Nephron progenitor cell (in vitro differentiated cells): ENCODE measurements around the gene CFAP57.

Experiments
- DNase-seq: peaks from one replicate; pipeline ENCODE4 v3.0.0; 2021
- H3K27ac Mint-ChIP-seq: 2 replicates; pipeline ENCODE4 v1.8.0; 2021; ENCODE audit warnings: mild to moderate bottlenecking, moderate library complexity, mixed read lengths
- H3K27me3 Mint-ChIP-seq: 2 replicates; pipeline ENCODE4 v1.8.0; 2021; ENCODE audit warnings: mild to moderate bottlenecking, low read depth, mixed read lengths; ENCODE audit not compliant: poor library complexity
- H3K36me3 Mint-ChIP-seq: 2 replicates; pipeline ENCODE4 v1.8.0; 2021; ENCODE audit warnings: low read depth, mixed read lengths
- H3K4me1 Mint-ChIP-seq: 2 replicates; pipeline ENCODE4 v1.8.0; 2021; ENCODE audit warnings: mixed read lengths
- H3K4me3 Mint-ChIP-seq: 2 replicates; pipeline ENCODE4 v1.8.0; 2021; ENCODE audit warnings: mild to moderate bottlenecking, moderate library complexity, mixed read lengths
- H3K9me3 Mint-ChIP-seq: 2 replicates; pipeline ENCODE4 v1.8.0; 2021; ENCODE audit warnings: mild to moderate bottlenecking, moderate library complexity, mixed read lengths
- CTCF ChIP-seq: fragments of 200-600 bp; sonication (generic); IDR thresholded peaks from 2 replicates; pipeline ENCODE4 v1.5.0; 2021; ENCODE audit warnings: antibody characterized with exemption

Gene CFAP57

DNA sequence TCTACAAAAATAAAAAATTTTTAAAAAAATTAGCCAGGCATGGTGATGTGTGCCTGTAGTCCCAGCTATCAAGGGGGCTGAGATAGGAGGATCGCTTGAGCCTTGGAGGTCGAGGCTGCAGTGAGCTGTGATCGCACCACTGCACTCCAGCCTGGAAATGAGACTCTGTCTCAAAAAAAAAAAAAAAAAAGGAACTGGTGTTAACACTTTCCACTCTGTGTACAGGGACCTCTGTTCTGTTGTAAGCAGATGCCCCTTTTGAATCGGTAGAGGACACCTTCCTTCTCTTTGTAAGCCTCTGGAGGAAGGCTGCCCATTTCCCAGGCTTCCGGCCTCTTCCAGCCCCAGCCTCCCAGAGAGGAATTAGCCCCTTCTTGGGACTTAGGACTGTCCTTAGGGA is 120.5 kb downstream of the CFAP57 start:
- Mint-ChIP-seq H3K4me1 (peaks cover 24% of the 10 kb centered on the region), H3K27me3 (no peaks in the 10 kb centered on the region), H3K27ac (no peak overlapping the region), H3K4me3 (no peak overlapping the region), H3K36me3 (no peaks in the 10 kb centered on the region), H3K9me3 (no peaks in the 10 kb centered on the region)
- DNase-seq, result no peak
- TF ChIP-seq CTCF, result no peak

GRCh38 chr1:43293176-43293575 is 121.0 kb downstream of the CFAP57 start:
- Mint-ChIP-seq H3K4me1 (peaks cover 24% of the 10 kb centered on the region), H3K36me3 (no peaks in the 10 kb centered on the region), H3K27ac (no peak overlapping the region), H3K4me3 (no peak overlapping the region), H3K9me3 (no peaks in the 10 kb centered on the region), H3K27me3 (no peaks in the 10 kb centered on the region)
- no peak for DNase-seq
- TF ChIP-seq CTCF, result no peak

- Mint-ChIP-seq H3K27me3 (no peaks in the 10 kb centered on the region), H3K9me3 (no peaks in the 10 kb centered on the region), H3K4me3 (no peak overlapping the region), H3K36me3 (no peaks in the 10 kb centered on the region), H3K4me1 (peaks cover 24% of the 10 kb centered on the region), H3K27ac (no peak overlapping the region)
- TF ChIP-seq CTCF, result no peak
- DNase-seq, result no peak
Observed at GRCh38 chr1:43293896-43294760, 122.0 kb downstream of the CFAP57 start.

DNA sequence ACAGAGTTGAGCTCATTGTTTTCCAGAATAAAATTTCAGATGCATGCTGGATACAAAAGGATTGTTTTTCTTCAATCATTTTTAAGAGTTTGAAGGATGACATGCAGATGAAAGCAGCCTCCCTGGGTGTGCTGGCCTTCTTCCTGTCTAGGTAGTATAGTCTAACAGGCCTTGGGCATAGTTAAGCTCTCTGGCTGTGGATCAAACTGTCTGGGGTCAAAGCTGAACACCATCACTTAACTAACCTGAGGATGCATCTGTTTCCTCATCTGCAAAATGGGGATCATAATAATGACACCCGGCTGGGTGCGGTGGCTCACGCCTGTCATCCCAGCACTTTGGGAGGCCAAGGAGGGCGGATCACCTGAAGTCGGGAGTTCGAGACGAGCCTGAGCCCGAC is 122.6 kb downstream of the CFAP57 start:
- Mint-ChIP-seq H3K27ac (no peak overlapping the region), H3K27me3 (no peaks in the 10 kb centered on the region), H3K36me3 (no peaks in the 10 kb centered on the region), H3K9me3 (no peaks in the 10 kb centered on the region), H3K4me3 (no peak overlapping the region), H3K4me1 (peaks cover 30% of the 10 kb centered on the region)
- TF ChIP-seq CTCF, result no peak
- DNase-seq, result no peak

DNA sequence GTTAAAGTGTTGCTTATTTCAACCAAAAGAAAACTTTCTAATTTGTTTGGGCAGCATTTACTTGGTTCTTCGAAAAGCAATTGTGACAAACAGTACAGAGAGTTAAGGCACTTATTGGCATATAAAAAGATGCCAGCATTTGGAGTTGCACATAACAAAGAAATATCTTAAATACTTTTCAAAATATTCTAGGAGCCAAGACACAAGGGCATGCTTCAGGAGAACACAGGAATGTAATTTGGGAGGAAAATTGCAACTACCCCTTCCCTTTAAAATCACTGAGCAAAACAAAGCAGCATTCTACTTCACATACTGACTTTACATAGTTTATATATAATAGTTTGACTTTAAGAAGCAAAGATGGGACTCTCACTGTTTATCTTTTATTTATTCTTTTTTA is 124.1 kb downstream of the CFAP57 start:
- H3K27ac Mint-ChIP-seq, result no peak overlapping the region
- no peak for TF ChIP-seq CTCF
- H3K4me3 Mint-ChIP-seq, result no peak overlapping the region
- DNase-seq, result no peak
- H3K4me1 Mint-ChIP-seq, result peaks cover 36% of the 10 kb centered on the region
- H3K9me3 Mint-ChIP-seq, result no peaks in the 10 kb centered on the region
- H3K27me3 Mint-ChIP-seq, result no peaks in the 10 kb centered on the region
- H3K36me3 Mint-ChIP-seq, result no peaks in the 10 kb centered on the region

GRCh38 chr1:43298055-43298454 is 125.9 kb downstream of the CFAP57 start:
- no peak for DNase-seq
- no peak for TF ChIP-seq CTCF
- Mint-ChIP-seq H3K36me3 (no peaks in the 10 kb centered on the region), H3K27ac (no peak overlapping the region), H3K4me1 (peaks cover 45% of the 10 kb centered on the region), H3K4me3 (no peak overlapping the region), H3K9me3 (no peaks in the 10 kb centered on the region), H3K27me3 (peaks cover 5% of the 10 kb centered on the region)
